Bronchial epithelial cell (primary cell): ENCODE measurements around the gene CYRIA. TPM values are rescaled to one million over a fixed set of nuclear protein-coding genes. Genes with fewer than 3 reads are reported as not detected.
A peak's percentile ranks its signal among the peaks of the same experiment; 100 is the strongest.

Experiments
- DNase-seq: peaks from one replicate; pipeline ENCODE4 v3.0.0-alpha.2; 2010; ENCODE audit warnings: low read depth
- FAIRE-seq: peaks from 2 replicates; lab custom pipeline; 2011; peaks lifted over from hg19 to GRCh38; lab: Jason Lieb, UNC
- H3K27me3 ChIP-seq: 2 replicates; pipeline ENCODE4 v1.5.1; 2011; ENCODE audit warnings: low read length; ENCODE audit not compliant: control insufficient read depth, insufficient read depth
- H3K36me3 ChIP-seq: 2 replicates; pipeline ENCODE4 v1.5.1; 2011; ENCODE audit warnings: low read length; ENCODE audit not compliant: control insufficient read depth, insufficient read depth
- H3K4me3 ChIP-seq: 2 replicates; pipeline ENCODE4 v1.5.1; 2011; ENCODE audit warnings: mild to moderate bottlenecking, low read depth, low read length, control low read depth
- CTCF ChIP-seq: IDR thresholded peaks from 2 replicates; pipeline ENCODE4 v1.5.1; 2011; ENCODE audit warnings: mild to moderate bottlenecking, moderate library complexity, low read length, control low read depth, inconsistent platforms; ENCODE audit not compliant: insufficient read depth, severe bottlenecking
- total RNA-seq: library from RNA; depleted of rRNA; stranded (reverse); fragments of >200 nt; gene quantifications from 2 replicates; pipeline ENCODE4 v1.2.1, GENCODE V29; 2014

CYRIA gene
- total RNA-seq, 1 donor from 2014 or later: 0.79 TPM

GRCh38 chr2:16661936-16662839 lies 3.4 kb downstream of the CYRIA start:
- DNase-seq: peak; percentile 62
- Histone ChIP-seq H3K4me3 (no peak overlapping the region), H3K36me3 (no peaks in the 10 kb centered on the region), H3K27me3 (peaks cover 2% of the 10 kb centered on the region)
- TF ChIP-seq CTCF: no peak
- FAIRE-seq: no peak

GRCh38 chr2:16661526-16661925 lies 4.1 kb downstream of the CYRIA start:
- no peaks in the 10 kb centered on the region for H3K36me3 ChIP-seq
- no peak overlapping the region for H3K4me3 ChIP-seq
- FAIRE-seq (no peak), DNase-seq (no peak)
- peaks cover 2% of the 10 kb centered on the region for H3K27me3 ChIP-seq
- TF ChIP-seq CTCF: no peak

GRCh38 chr2:16660556-16660955 lies 5.1 kb downstream of the CYRIA start:
- TF ChIP-seq CTCF: no peak
- Histone ChIP-seq H3K36me3 (no peaks in the 10 kb centered on the region), H3K4me3 (no peak overlapping the region), H3K27me3 (peaks cover 2% of the 10 kb centered on the region)
- FAIRE-seq (no peak), DNase-seq (no peak)

DNA sequence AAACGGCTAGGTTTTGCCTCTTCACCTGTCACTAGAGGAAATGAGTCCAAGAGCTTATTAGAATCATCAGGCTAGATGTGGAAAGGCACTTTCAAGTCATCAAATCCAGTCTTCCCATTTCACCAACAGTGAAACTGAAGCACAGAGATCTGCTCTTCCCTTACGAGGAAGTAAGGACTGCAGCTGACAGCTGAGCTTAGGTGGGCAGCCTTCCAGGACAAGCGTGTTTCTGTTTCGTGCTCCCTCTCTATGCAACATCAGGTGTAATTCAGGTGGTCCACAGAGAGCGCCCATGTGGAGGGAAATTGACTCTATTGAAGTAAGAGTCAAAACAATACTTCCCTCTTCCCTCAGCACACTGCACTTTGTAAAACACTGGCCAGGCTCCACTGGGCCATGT lies 5.5 kb downstream of the CYRIA start:
- H3K36me3 ChIP-seq: no peaks in the 10 kb centered on the region
- no peak for FAIRE-seq
- no peak overlapping the region for H3K4me3 ChIP-seq
- no peak for TF ChIP-seq CTCF
- DNase-seq: no peak
- peaks cover 1% of the 10 kb centered on the region for H3K27me3 ChIP-seq

- no peak for TF ChIP-seq CTCF
- no peak for FAIRE-seq
- H3K4me3 ChIP-seq: no peak overlapping the region
- no peaks in the 10 kb centered on the region for H3K36me3 ChIP-seq
- DNase-seq: no peak
- H3K27me3 ChIP-seq: no peaks in the 10 kb centered on the region
Measured at GRCh38 chr2:16658076-16658739, 7.4 kb downstream of the CYRIA start.
